HL-60 (cell line): ENCODE results near the gene CCS.

ENCODE experiments used
- POLR2AphosphoS5 ChIP-seq: IDR thresholded peaks from 2 replicates; pipeline ENCODE4 v1.6.1; 2012; ENCODE audit warnings: low read depth
- REST ChIP-seq: IDR thresholded peaks from 2 replicates; pipeline ENCODE4 v1.6.1; 2012; ENCODE audit warnings: low read depth; ENCODE audit not compliant: insufficient replicate concordance
- TF ChIP-seq, protein P1 (sequence below): IDR thresholded peaks from one replicate; pipeline ENCODE4 v1.5.1; 2011; ENCODE audit warnings: low read length, control low read depth, inconsistent platforms; ENCODE audit not compliant: insufficient read depth

- TF ChIP-seq, protein P1, sequence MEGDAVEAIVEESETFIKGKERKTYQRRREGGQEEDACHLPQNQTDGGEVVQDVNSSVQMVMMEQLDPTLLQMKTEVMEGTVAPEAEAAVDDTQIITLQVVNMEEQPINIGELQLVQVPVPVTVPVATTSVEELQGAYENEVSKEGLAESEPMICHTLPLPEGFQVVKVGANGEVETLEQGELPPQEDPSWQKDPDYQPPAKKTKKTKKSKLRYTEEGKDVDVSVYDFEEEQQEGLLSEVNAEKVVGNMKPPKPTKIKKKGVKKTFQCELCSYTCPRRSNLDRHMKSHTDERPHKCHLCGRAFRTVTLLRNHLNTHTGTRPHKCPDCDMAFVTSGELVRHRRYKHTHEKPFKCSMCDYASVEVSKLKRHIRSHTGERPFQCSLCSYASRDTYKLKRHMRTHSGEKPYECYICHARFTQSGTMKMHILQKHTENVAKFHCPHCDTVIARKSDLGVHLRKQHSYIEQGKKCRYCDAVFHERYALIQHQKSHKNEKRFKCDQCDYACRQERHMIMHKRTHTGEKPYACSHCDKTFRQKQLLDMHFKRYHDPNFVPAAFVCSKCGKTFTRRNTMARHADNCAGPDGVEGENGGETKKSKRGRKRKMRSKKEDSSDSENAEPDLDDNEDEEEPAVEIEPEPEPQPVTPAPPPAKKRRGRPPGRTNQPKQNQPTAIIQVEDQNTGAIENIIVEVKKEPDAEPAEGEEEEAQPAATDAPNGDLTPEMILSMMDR = no peak
- TF ChIP-seq REST = no peak
- no peak for TF ChIP-seq POLR2AphosphoS5
Observed at GRCh38 chr11:66653123-66653522, 60.1 kb downstream of the CCS start.
